Gastrocnemius medialis (tissue), 4 donors: ENCODE measurements around the gene CD46. TPM values are rescaled to one million over a fixed set of nuclear protein-coding genes. Genes with fewer than 3 reads are reported as not detected.

Experiments
- ATAC-seq, 2 donors: fragments of 150-250 bp; one replicate each; pipeline ENCODE4 v1.9.1; 2016
- DNase-seq, 2 donors: peaks; one replicate each; pipeline ENCODE4 v3.0.0-alpha.2; 2019
- H3K27ac ChIP-seq, 4 donors: fragments of 200-600 bp; sonication (generic); 1 replicate in 1 of 4; 2 replicates in 3 of 4; pipeline ENCODE4 v1.5.1; 2016 to 2018; ENCODE audit warnings: mild to moderate bottlenecking in 2 of 4, moderate library complexity in 1 of 4
- H3K27me3 ChIP-seq, 3 donors: fragments of 200-600 bp; sonication (generic) in 2 of 3; 1 replicate in 1 of 3; 2 replicates in 2 of 3; pipeline versions ENCODE4 v1.5.1 to v1.6.0; 2016 to 2019; ENCODE audit warnings: mild to moderate bottlenecking in 1 of 3, moderate library complexity in 1 of 3
- H3K36me3 ChIP-seq, 2 donors: fragments of 200-600 bp; sonication (generic) in 1 of 2; one replicate each; pipeline ENCODE4 v1.5.1; 2017 to 2018
- H3K4me1 ChIP-seq, 2 donors: fragments of 200-600 bp; sonication (generic) in 1 of 2; one replicate each; pipeline ENCODE4 v1.5.1; 2016 to 2017; ENCODE audit warnings: mild to moderate bottlenecking in 2 of 2
- H3K4me3 ChIP-seq, 4 donors: fragments of 200-600 bp; sonication (generic) in 3 of 4; 1 replicate in 1 of 4; 2 replicates in 3 of 4; pipeline ENCODE4 v1.5.1; 2016 to 2019; ENCODE audit warnings: mild to moderate bottlenecking in 2 of 4
- H3K9me3 ChIP-seq, 3 donors: fragments of 200-600 bp; sonication (generic) in 2 of 3; 1 replicate in 1 of 3; 2 replicates in 2 of 3; pipeline ENCODE4 v1.5.1; 2016 to 2019
- POLR2A ChIP-seq, 2 donors: fragments of 450-650 bp; IDR thresholded peaks; one replicate each; pipeline ENCODE4 v1.6.1; 2017; ENCODE audit warnings: antibody characterized with exemption in 2 of 2, mild to moderate bottlenecking in 2 of 2, moderate library complexity in 2 of 2
- in situ Hi-C, 4 donors: fragments of 200-750 bp; cut with MboI; loops; one replicate each; pipeline versions ENCODE4 v1.15.0 to v1.8.0; 2017; ENCODE audit warnings: low sequenced_read_pairs in 4 of 4
- intact Hi-C: fragments of 100-400 bp; cut with DNase I; formaldehyde crosslinking; loops from one replicate; pipeline ENCODE4 v1.15.1; 2023; ENCODE audit warnings: low total_unique reads
- total RNA-seq, 4 donors: library from RNA; depleted of rRNA; stranded (reverse); fragments of >200 nt; gene quantifications; one replicate each; pipeline versions ENCODE4 v1.1.0 to v1.2.3, GENCODE V29; 2016
- TF ChIP-seq, protein P1 (sequence below), 5 experiments: fragments of 450-650 bp in 3 of 5; fragments of 200-600 bp in 2 of 5; sonication (generic) in 2 of 5; IDR thresholded peaks in 4 of 5; conservative IDR thresholded peaks in 1 of 5; 1 replicate in 4 of 5; 2 replicates in 1 of 5; pipeline ENCODE4 v1.5.1; 2016 to 2019; ENCODE audit warnings: antibody characterized with exemption in 5 of 5, mild to moderate bottlenecking in 3 of 5, moderate library complexity in 3 of 5

CD46 gene
- total RNA-seq, 4 donors from 2014 or later = 42.1 to 101 (median 80.2) TPM

DNA sequence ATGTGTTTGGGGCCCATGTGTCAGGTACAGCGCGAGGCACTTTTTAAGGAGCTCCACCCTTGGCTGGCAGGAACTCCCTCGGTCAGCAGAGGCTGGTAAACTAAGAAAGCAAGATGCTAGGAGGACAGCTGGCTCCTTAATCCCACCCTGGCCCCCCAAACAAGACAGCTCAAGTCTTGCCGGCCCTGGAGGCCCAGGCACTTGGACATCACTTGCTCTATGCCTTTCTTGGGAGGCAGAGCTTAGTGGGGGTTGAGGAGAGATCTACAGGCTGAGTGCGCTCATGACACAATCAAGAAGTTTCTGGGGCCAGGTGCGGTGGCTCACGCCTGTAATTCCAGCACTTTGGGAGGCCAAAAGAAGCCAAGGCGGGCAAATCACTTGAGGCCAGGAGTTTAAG lies 80.9 kb downstream of the CD46 start:
- no peaks in the 10 kb centered on the region for H3K9me3 ChIP-seq
- in situ Hi-C loops (loop anchor here in 1 of 4 donors (5.0 kb wide), 1 partner anchor 35 kb away; no protein-coding TSS in a partner anchor), intact Hi-C loops (no loop called here)
- no peak for TF ChIP-seq POLR2A (IDR thresholded peaks at IDR 0.05)
- TF ChIP-seq, protein P1, sequence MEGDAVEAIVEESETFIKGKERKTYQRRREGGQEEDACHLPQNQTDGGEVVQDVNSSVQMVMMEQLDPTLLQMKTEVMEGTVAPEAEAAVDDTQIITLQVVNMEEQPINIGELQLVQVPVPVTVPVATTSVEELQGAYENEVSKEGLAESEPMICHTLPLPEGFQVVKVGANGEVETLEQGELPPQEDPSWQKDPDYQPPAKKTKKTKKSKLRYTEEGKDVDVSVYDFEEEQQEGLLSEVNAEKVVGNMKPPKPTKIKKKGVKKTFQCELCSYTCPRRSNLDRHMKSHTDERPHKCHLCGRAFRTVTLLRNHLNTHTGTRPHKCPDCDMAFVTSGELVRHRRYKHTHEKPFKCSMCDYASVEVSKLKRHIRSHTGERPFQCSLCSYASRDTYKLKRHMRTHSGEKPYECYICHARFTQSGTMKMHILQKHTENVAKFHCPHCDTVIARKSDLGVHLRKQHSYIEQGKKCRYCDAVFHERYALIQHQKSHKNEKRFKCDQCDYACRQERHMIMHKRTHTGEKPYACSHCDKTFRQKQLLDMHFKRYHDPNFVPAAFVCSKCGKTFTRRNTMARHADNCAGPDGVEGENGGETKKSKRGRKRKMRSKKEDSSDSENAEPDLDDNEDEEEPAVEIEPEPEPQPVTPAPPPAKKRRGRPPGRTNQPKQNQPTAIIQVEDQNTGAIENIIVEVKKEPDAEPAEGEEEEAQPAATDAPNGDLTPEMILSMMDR (IDR thresholded peaks at IDR 0.05 in 4 of 5, conservative IDR thresholded peaks at IDR 0.05 in 1 of 5) = no peak
- no peaks in the 10 kb centered on the region for H3K36me3 ChIP-seq
- ATAC-seq = no peak
- H3K27me3 ChIP-seq = no peaks in the 10 kb centered on the region
- peaks cover 93 to 96% of the 10 kb centered on the region in 2 donors for H3K4me1 ChIP-seq
- H3K27ac ChIP-seq = peak overlapping the region; percentile 96 to 100 (median 99)
- H3K4me3 ChIP-seq = no peak overlapping the region
- DNase-seq = no peak

DNA sequence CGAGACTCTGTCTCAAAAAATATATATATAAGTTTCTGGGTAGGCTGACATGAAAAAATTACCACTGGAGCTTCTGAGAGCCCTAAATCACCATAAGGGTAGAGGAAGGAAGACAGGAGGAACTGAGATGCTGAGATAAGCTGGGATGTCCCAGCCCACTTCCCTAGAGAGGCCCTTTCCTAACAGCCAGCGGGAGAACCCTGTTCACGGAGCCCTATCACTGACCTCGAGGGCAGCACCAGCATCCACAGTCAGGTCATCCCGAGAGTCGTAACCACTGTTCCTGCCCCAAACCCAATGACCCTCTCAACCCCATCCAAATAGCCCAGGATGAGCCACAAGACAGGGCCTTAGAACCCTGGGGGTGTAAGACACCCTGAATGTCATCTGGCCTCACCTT lies 81.5 kb downstream of the CD46 start:
- no peak for TF ChIP-seq POLR2A (IDR thresholded peaks at IDR 0.05)
- TF ChIP-seq, protein P1 (IDR thresholded peaks at IDR 0.05 in 4 of 5, conservative IDR thresholded peaks at IDR 0.05 in 1 of 5) = no peak
- intact Hi-C loops = no loop called here
- no peak for ATAC-seq
- H3K9me3 ChIP-seq = no peaks in the 10 kb centered on the region
- no peak overlapping the region for H3K4me3 ChIP-seq
- H3K36me3 ChIP-seq = no peaks in the 10 kb centered on the region
- H3K4me1 ChIP-seq = peaks cover 93 to 96% of the 10 kb centered on the region in 2 donors
- DNase-seq = peak in 1 of 2 donors; percentile 14
- in situ Hi-C loops = loop anchor here in 1 of 4 donors (5.0 kb wide), 1 partner anchor 34 kb away; no protein-coding TSS in a partner anchor
- peak overlapping the region; percentile 96 to 100 (median 99) for H3K27ac ChIP-seq
- H3K27me3 ChIP-seq = no peaks in the 10 kb centered on the region

DNA sequence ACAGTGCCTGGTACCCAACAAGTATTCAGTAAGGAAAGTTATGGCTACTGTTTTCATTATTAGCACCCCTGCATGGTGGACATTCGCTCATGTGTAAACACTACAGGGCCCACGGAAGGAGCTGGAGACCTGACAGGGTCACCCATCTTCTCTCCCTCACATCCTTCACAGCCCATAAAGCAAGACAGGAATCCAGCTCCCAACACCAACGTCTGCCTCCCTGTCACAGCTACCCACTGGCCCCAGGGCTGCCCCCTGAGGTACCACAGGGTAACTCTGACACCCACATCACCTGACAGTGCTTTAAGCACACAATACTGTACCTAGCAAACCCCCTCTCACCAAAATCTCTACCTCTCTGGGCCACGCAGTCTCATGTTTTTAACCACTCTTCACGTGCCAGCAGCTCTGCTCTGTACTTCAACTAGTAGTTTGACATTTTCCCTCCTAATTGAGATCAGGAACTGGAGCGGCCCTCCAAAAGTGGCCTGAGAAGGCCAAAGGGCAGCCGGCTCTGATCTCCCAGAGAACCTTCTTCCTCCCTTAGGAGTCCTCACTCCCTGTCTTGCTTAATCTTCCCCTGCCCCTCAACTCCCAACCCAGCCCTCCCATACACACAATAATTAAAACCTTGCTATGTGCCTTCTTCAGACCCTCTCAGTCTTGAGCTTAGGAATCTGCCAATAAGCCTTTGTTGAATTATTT lies 82.3 kb downstream of the CD46 start:
- H3K27ac ChIP-seq = peak overlapping the region; percentile 96 to 100 (median 99)

DNA sequence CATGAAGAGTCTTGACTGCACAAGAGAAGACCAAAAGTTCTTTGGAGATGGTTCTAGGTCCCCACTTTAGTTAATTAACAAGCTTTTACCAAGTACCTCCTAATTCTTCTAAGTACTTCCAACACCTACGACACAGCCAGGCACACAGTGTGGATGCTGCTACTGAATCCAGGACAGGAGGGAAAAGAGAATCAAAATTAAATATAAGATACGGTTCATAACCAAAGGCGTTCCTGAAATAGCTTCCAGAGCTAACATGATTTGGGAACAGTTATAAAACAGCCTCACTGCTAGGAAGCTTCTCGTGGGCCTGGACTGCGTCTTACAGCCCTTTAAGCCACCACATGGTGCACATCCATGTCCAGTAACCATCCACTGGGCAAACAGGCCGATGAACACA lies 84.1 kb downstream of the CD46 start:
- DNase-seq (no peak), ATAC-seq (no peak)
- TF ChIP-seq, protein P1 (IDR thresholded peaks at IDR 0.05 in 4 of 5, conservative IDR thresholded peaks at IDR 0.05 in 1 of 5) = no peak
- no peak for TF ChIP-seq POLR2A (IDR thresholded peaks at IDR 0.05)
- no peaks in the 10 kb centered on the region for H3K9me3 ChIP-seq
- intact Hi-C loops (no loop called here), in situ Hi-C loops (no loop called here)
- H3K27ac ChIP-seq = peak overlapping the region; percentile 96 to 100 (median 99)
- H3K36me3 ChIP-seq = no peaks in the 10 kb centered on the region
- H3K4me3 ChIP-seq = no peak overlapping the region
- H3K27me3 ChIP-seq = no peaks in the 10 kb centered on the region
- peaks cover 86 to 87% of the 10 kb centered on the region in 2 donors for H3K4me1 ChIP-seq

More for the DNA sequence above, 82.3 kb downstream of the CD46 start:
- H3K27me3 ChIP-seq = no peaks in the 10 kb centered on the region
- H3K9me3 ChIP-seq = no peaks in the 10 kb centered on the region
- DNase-seq (no peak), ATAC-seq (no peak)
- H3K4me1 ChIP-seq = peaks cover 94 to 96% of the 10 kb centered on the region in 2 donors
- in situ Hi-C loops = loop anchor here in 1 of 4 donors (5.0 kb wide), 1 partner anchor 33 kb away; no protein-coding TSS in a partner anchor
- no peak overlapping the region for H3K4me3 ChIP-seq
- intact Hi-C loops = no loop called here
- no peaks in the 10 kb centered on the region for H3K36me3 ChIP-seq
- no peak for TF ChIP-seq POLR2A (IDR thresholded peaks at IDR 0.05)
- TF ChIP-seq, protein P1 (IDR thresholded peaks at IDR 0.05 in 4 of 5, conservative IDR thresholded peaks at IDR 0.05 in 1 of 5) = no peak
